ENCODE results near the gene WDR64. TPM values are rescaled to one million over a fixed set of nuclear protein-coding genes. Genes with fewer than 3 reads are reported as not detected.

The WDR64 gene
- polyA plus RNA-seq, 1 donor (not counting 4 experiments of a cell fraction or from before 2014, with no cell fraction given) = not detected

GRCh38 chr1:241645199-241645598, 6.9 kb upstream of the WDR64 start:
- Histone ChIP-seq H3K27me3 (ENCODE audit: control insufficient read depth, extremely low read depth, insufficient read depth, low read length) (no peaks in the 10 kb centered on the region), H3K36me3 (ENCODE audit: control insufficient read depth in 2 of 2, extremely low read depth in 1 of 2, insufficient read depth in 2 of 2, low read length in 2 of 2) (no peaks in the 10 kb centered on the region), H3K9me3 (ENCODE audit: control insufficient read depth, low read depth, low read length) (no peaks in the 10 kb centered on the region), H3K79me2 (ENCODE audit: control insufficient read depth, insufficient read depth, low read length) (no peaks in the 10 kb centered on the region), H3K4me2 (ENCODE audit: control insufficient read depth, extremely low read depth, insufficient read depth, low read depth, low read length) (no peak overlapping the region), H4K20me1 (ENCODE audit: control insufficient read depth, extremely low read depth, insufficient read depth, low read length) (no peaks in the 10 kb centered on the region), H3K4me1 (ENCODE audit: control insufficient read depth, extremely low read depth, insufficient read depth, low read length) (peaks cover 13% of the 10 kb centered on the region), H3K9ac (ENCODE audit: control insufficient read depth, extremely low read depth, insufficient read depth, low read length) (no peak overlapping the region), H3K27ac (ENCODE audit: control insufficient read depth, insufficient read depth, low read length) (no peak overlapping the region), H2AFZ (ENCODE audit: control insufficient read depth, low read length) (no peak overlapping the region), H3K9me1 (ENCODE audit: control insufficient read depth, extremely low read depth, insufficient read depth, low read length) (no peaks in the 10 kb centered on the region), H3K4me3 (ENCODE audit: control insufficient read depth in 2 of 3, extremely low read depth in 1 of 3, insufficient read depth in 2 of 3, low read depth in 1 of 3, low read length in 3 of 3) (no peak overlapping the region)
- no peak for FAIRE-seq
- DNase-seq (ENCODE audit: low read depth, low spot score) = no peak
- TF ChIP-seq EZH2 (IDR thresholded peaks at IDR 0.05; ENCODE audit: low read length) = no peak
- TF ChIP-seq, protein P1, sequence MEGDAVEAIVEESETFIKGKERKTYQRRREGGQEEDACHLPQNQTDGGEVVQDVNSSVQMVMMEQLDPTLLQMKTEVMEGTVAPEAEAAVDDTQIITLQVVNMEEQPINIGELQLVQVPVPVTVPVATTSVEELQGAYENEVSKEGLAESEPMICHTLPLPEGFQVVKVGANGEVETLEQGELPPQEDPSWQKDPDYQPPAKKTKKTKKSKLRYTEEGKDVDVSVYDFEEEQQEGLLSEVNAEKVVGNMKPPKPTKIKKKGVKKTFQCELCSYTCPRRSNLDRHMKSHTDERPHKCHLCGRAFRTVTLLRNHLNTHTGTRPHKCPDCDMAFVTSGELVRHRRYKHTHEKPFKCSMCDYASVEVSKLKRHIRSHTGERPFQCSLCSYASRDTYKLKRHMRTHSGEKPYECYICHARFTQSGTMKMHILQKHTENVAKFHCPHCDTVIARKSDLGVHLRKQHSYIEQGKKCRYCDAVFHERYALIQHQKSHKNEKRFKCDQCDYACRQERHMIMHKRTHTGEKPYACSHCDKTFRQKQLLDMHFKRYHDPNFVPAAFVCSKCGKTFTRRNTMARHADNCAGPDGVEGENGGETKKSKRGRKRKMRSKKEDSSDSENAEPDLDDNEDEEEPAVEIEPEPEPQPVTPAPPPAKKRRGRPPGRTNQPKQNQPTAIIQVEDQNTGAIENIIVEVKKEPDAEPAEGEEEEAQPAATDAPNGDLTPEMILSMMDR (optimal IDR thresholded peaks at IDR 0.05 in 1 of 3, IDR thresholded peaks at IDR 0.05 in 1 of 3, conservative IDR thresholded peaks at IDR 0.05 in 1 of 3; ENCODE audit: extremely low read depth in 1 of 3, insufficient read depth in 2 of 3, low read length in 3 of 3) = no peak
- dilution Hi-C loops (cut with MboI; ENCODE audit: extremely low pct_ligation_motif_present, low sequenced_read_pairs) = no loop called here

- FAIRE-seq (no peak), DNase-seq (ENCODE audit: low read depth, low spot score) (no peak)
- no peaks in the 10 kb centered on the region for H3K9me3 ChIP-seq (ENCODE audit: control insufficient read depth, low read depth, low read length)
- dilution Hi-C loops (cut with MboI; ENCODE audit: extremely low pct_ligation_motif_present, low sequenced_read_pairs) = no loop called here
- no peak overlapping the region for H3K9ac ChIP-seq (ENCODE audit: control insufficient read depth, extremely low read depth, insufficient read depth, low read length)
- no peak overlapping the region for H3K4me3 ChIP-seq (ENCODE audit: control insufficient read depth in 2 of 3, extremely low read depth in 1 of 3, insufficient read depth in 2 of 3, low read depth in 1 of 3, low read length in 3 of 3)
- no peak overlapping the region for H3K27ac ChIP-seq (ENCODE audit: control insufficient read depth, insufficient read depth, low read length)
- H3K9me1 ChIP-seq (ENCODE audit: control insufficient read depth, extremely low read depth, insufficient read depth, low read length) = no peaks in the 10 kb centered on the region
- no peak overlapping the region for H3K4me2 ChIP-seq (ENCODE audit: control insufficient read depth, extremely low read depth, insufficient read depth, low read depth, low read length)
- H3K4me1 ChIP-seq (ENCODE audit: control insufficient read depth, extremely low read depth, insufficient read depth, low read length) = peaks cover 8% of the 10 kb centered on the region
- no peaks in the 10 kb centered on the region for H3K27me3 ChIP-seq (ENCODE audit: control insufficient read depth, extremely low read depth, insufficient read depth, low read length)
- no peaks in the 10 kb centered on the region for H4K20me1 ChIP-seq (ENCODE audit: control insufficient read depth, extremely low read depth, insufficient read depth, low read length)
- TF ChIP-seq EZH2 (IDR thresholded peaks at IDR 0.05; ENCODE audit: low read length) = no peak
- TF ChIP-seq, protein P1 (optimal IDR thresholded peaks at IDR 0.05 in 1 of 3, IDR thresholded peaks at IDR 0.05 in 1 of 3, conservative IDR thresholded peaks at IDR 0.05 in 1 of 3; ENCODE audit: extremely low read depth in 1 of 3, insufficient read depth in 2 of 3, low read length in 3 of 3) = no peak
- H2AFZ ChIP-seq (ENCODE audit: control insufficient read depth, low read length) = no peak overlapping the region
- H3K79me2 ChIP-seq (ENCODE audit: control insufficient read depth, insufficient read depth, low read length) = no peaks in the 10 kb centered on the region
- H3K36me3 ChIP-seq (ENCODE audit: control insufficient read depth in 2 of 2, extremely low read depth in 1 of 2, insufficient read depth in 2 of 2, low read length in 2 of 2) = no peaks in the 10 kb centered on the region
These were observed 5.9 kb upstream of the WDR64 start for GRCh38 chr1:241646201-241646600.
